Kidney (tissue), 14 donors: ENCODE data around the gene SSMEM1. TPM values are rescaled to one million over a fixed set of nuclear protein-coding genes. Genes with fewer than 3 reads are reported as not detected.

Source experiments
- DNase-seq, 5 donors: peaks; one replicate each; pipeline ENCODE4 v3.0.0-alpha.2; 2013 to 2020
- FAIRE-seq: peaks from 2 replicates; lab custom pipeline; 2012; peaks lifted over from hg19 to GRCh38; lab: Jason Lieb, UNC
- H3K27ac ChIP-seq, 2 donors: one replicate each; pipeline ENCODE4 v1.7.0; 2013; ENCODE audit warnings: low read depth in 2 of 2, low read length in 2 of 2, inconsistent platforms in 1 of 2
- H3K27me3 ChIP-seq: one replicate; pipeline ENCODE4 v1.7.1; 2013; ENCODE audit warnings: low read length, inconsistent platforms; ENCODE audit not compliant: control insufficient read depth, insufficient read depth
- H3K36me3 ChIP-seq, 3 donors: one replicate each; pipeline versions ENCODE4 v1.7.0 to v1.7.1; 2013; ENCODE audit warnings: low read length in 3 of 3, control low read depth in 1 of 3, inconsistent platforms in 1 of 3; ENCODE audit not compliant: insufficient read depth in 3 of 3, control insufficient read depth in 2 of 3
- H3K4me1 ChIP-seq, 3 donors: one replicate each; pipeline versions ENCODE4 v1.7.0 to v1.7.1; 2013; ENCODE audit warnings: low read length in 3 of 3, inconsistent platforms in 1 of 3, low read depth in 1 of 3; ENCODE audit not compliant: control insufficient read depth in 2 of 3, insufficient read depth in 2 of 3
- H3K4me3 ChIP-seq, 3 donors: one replicate each; pipeline versions ENCODE4 v1.7.0 to v1.8.1; 2013; ENCODE audit warnings: low read length in 3 of 3, control low read depth in 1 of 3, inconsistent platforms in 1 of 3
- H3K9ac ChIP-seq, 3 donors: one replicate each; pipeline versions ENCODE4 v1.7.0 to v1.7.1; 2013; ENCODE audit warnings: low read length in 3 of 3, control low read depth in 1 of 3, inconsistent platforms in 1 of 3
- H3K9me3 ChIP-seq, 3 donors: one replicate each; pipeline versions ENCODE4 v1.7.0 to v1.7.1; 2013; ENCODE audit warnings: low read length in 3 of 3, control low read depth in 1 of 3, inconsistent platforms in 1 of 3; ENCODE audit not compliant: control insufficient read depth in 2 of 3, insufficient read depth in 1 of 3
- intact Hi-C: fragments of 100-400 bp; cut with DNase I; formaldehyde crosslinking; loops from one replicate; pipeline ENCODE4 v1.11.1; 2022
- polyA plus RNA-seq: library from polyadenylated mRNA; stranded (reverse); fragments of 350-450 nt; fragmentation: Illumina TruSeq; extraction: RNeasy Lipid Tissue Mini Kit (QIAGEN cat#74804); gene quantifications from one replicate; pipeline ENCODE4 v1.2.3, GENCODE V29; 2014; ENCODE audit warnings: low read depth, low replicate concordance; ENCODE audit not compliant: insufficient read depth
- total RNA-seq: library from RNA; stranded (reverse); fragmentation: NEBNext Ultra II Directional; extraction: Animal tissue kit (Norgen Biotek cat#: 25700); gene quantifications from one replicate; pipeline ENCODE4 v1.2.1, GENCODE V29; 2021
- TF ChIP-seq, protein P1 (sequence below): IDR thresholded peaks from 3 replicates; pipeline ENCODE4 v1.5.1; 2012; ENCODE audit warnings: mild to moderate bottlenecking, moderate library complexity, borderline replicate concordance; ENCODE audit not compliant: insufficient read depth; ENCODE audit errors: extremely low read depth
- donor health status: control.
- donor health status: control.
- donor health status: control.
- donor health status: control.
- donor health status: control.
- donor health status: DM: yes; HTN: yes; CAD: no.
- donor health status: Normal renal cell carcinoma (clear cell type).

The SSMEM1 gene
- total and polyA plus RNA-seq, 2 donors from 2014 or later = not detected

DNA sequence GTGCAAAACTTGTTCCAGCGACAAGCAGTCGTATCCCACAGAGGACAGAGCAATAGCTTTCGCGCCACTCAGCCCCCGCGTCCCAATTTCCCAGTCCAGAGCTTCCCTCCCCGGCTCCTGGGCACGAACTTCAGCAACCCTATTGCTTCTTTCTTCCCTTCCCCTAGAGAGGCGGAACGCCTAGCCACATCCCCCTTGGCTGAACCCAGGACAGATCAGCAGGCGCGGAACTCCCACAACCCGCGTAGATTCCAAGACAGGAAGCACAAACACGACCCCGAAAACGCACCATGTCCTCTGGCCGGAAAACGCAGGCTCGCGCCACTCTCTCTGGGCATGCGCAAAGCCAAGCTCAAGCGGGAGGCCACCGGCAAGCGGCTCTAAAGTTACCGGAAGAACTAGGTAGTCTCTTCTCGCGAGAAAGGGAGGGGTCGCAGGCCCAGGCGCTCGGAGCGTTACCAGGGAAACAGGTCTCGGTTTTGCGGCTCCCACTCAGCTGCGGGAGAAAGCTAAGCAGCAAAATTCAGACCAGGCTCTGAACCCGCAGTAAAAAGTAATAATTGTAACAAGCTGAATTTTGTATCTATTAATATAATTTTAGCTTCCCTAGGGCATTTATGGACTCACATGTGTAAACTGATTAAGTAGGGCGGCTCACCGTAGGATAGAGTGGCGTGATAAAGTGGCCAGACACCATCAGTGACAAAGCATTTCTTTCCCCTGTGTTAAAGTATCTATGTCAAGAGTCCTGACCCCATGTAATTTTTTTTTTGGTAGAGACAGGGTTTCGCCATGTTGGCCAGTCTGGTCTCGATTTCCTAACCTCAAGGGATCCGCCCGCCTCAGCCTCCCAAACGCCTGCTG is 2.3 kb upstream of the SSMEM1 start, which contains the start of gene TMEM209:
TMEM209 (minus strand) TSS at position 323 of the 864 bp plus-strand sequence; CDS start at position 292, 31 bp downstream.
- DNase-seq = peak; percentile 99 to 100 (median 99)
- intact Hi-C loops = no loop called here
- H3K27ac ChIP-seq = peak within 1 kb of the TSS; percentile 89 to 96
- FAIRE-seq = no peak
- TF ChIP-seq, protein P1, sequence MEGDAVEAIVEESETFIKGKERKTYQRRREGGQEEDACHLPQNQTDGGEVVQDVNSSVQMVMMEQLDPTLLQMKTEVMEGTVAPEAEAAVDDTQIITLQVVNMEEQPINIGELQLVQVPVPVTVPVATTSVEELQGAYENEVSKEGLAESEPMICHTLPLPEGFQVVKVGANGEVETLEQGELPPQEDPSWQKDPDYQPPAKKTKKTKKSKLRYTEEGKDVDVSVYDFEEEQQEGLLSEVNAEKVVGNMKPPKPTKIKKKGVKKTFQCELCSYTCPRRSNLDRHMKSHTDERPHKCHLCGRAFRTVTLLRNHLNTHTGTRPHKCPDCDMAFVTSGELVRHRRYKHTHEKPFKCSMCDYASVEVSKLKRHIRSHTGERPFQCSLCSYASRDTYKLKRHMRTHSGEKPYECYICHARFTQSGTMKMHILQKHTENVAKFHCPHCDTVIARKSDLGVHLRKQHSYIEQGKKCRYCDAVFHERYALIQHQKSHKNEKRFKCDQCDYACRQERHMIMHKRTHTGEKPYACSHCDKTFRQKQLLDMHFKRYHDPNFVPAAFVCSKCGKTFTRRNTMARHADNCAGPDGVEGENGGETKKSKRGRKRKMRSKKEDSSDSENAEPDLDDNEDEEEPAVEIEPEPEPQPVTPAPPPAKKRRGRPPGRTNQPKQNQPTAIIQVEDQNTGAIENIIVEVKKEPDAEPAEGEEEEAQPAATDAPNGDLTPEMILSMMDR = no peak
- peaks cover 0 to 5% (median 0%) of the 10 kb centered on the region in 3 donors for H3K4me1 ChIP-seq
- peak within 1 kb of the TSS; percentile 93 to 100 (median 100) for H3K4me3 ChIP-seq
- peaks cover 3 to 14% (median 3%) of the 10 kb centered on the region in 3 donors for H3K36me3 ChIP-seq
- H3K27me3 ChIP-seq = no peaks in the 10 kb centered on the region
- peak within 1 kb of the TSS; percentile 94 to 98 (median 98) for H3K9ac ChIP-seq
- no peaks in the 10 kb centered on the region for H3K9me3 ChIP-seq

DNA sequence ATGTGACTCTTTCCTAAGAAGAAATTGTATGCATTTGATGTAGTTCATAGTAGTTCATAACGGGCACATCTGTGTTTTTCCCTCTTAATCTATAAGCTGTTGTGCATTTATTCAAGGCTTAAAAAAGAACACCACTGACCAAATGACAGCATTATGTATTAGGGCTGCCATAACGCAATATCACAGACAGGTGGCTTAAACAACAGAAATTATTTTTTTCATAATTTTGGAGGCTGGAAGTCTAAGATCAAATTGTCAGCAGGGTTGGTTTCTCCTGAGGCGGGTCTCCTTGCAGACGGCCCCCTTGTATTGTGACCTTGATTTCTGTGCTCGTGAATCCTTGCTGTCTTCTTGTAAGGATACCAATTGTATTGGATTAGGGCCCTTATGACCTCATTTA is 627 bp upstream of the SSMEM1 start:
- intact Hi-C loops = no loop called here
- no peak overlapping the region for H3K9ac ChIP-seq

DNA sequence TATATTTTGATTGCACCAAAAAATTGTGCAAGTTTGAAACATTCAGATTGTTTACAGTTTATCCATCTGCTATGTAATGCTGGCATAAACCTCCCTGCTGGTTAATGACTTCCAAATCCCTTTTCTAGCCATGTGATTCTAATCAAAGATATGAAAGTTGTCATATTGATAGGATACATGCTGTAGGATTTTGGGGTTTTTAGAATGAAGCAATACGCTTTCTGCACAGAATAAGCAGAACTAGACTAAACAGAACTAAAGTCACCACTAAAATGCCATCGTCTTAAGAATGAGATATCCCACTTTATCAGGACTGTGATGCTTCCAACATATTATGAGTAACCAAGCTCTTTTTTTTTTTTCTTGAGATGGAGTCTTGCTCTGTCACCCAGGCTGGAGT is 856 bp downstream of the SSMEM1 start:
- Histone ChIP-seq H3K9ac (no peak overlapping the region), H3K36me3 (no peaks in the 10 kb centered on the region), H3K27ac (no peak overlapping the region), H3K4me3 (no peak overlapping the region), H3K9me3 (no peaks in the 10 kb centered on the region), H3K4me1 (peaks cover 0 to 5% (median 0%) of the 10 kb centered on the region in 3 donors), H3K27me3 (no peaks in the 10 kb centered on the region)
- FAIRE-seq (no peak), DNase-seq (no peak)
- TF ChIP-seq, protein P1 = no peak
- intact Hi-C loops = no loop called here

More for the DNA sequence above, 627 bp upstream of the SSMEM1 start:
- no peak overlapping the region for H3K4me3 ChIP-seq
- no peak overlapping the region for H3K27ac ChIP-seq
- H3K36me3 ChIP-seq = peaks cover 0 to 5% (median 3%) of the 10 kb centered on the region in 3 donors
- TF ChIP-seq, protein P1 = no peak
- FAIRE-seq = no peak
- DNase-seq = no peak
- no peaks in the 10 kb centered on the region for H3K27me3 ChIP-seq
- H3K9me3 ChIP-seq = no peaks in the 10 kb centered on the region
- peaks cover 0 to 5% (median 0%) of the 10 kb centered on the region in 3 donors for H3K4me1 ChIP-seq
